NT2/D1 (cell line): ENCODE results near the gene SRGAP2B.
"Not testable (repeated sequence)": the region's sequence is repeated elsewhere in the genome, so short reads cannot be mapped to it uniquely, and the experiment has no call there.

ENCODE experiments used
- DNase-seq: peaks from one replicate; pipeline ENCODE4 v3.0.0-alpha.2; 2011; ENCODE audit warnings: low read depth, low spot score
- H3K27me3 ChIP-seq: 2 replicates; pipeline ENCODE4 v1.6.0; 2011; ENCODE audit warnings: mild to moderate bottlenecking; ENCODE audit not compliant: insufficient read length, insufficient read depth
- H3K36me3 ChIP-seq: 2 replicates; pipeline ENCODE4 v1.6.1; 2011; ENCODE audit warnings: mild to moderate bottlenecking, low read length, mixed read lengths; ENCODE audit not compliant: insufficient read depth, insufficient read length
- H3K4me1 ChIP-seq: 2 replicates; pipeline ENCODE4 v1.5.1; 2011; ENCODE audit not compliant: insufficient read depth, insufficient read length
- H3K4me3 ChIP-seq: 2 replicates; pipeline ENCODE4 v1.5.1; 2011; ENCODE audit warnings: low read depth; ENCODE audit not compliant: insufficient read length
- H3K9ac ChIP-seq: 2 replicates; pipeline ENCODE4 v1.6.0; 2011; ENCODE audit warnings: low read depth; ENCODE audit not compliant: insufficient read length
- H3K9me3 ChIP-seq: 2 replicates; pipeline ENCODE4 v1.5.1; 2011; ENCODE audit warnings: mild to moderate bottlenecking, low read length; ENCODE audit not compliant: insufficient read depth

Gene SRGAP2B

DNA sequence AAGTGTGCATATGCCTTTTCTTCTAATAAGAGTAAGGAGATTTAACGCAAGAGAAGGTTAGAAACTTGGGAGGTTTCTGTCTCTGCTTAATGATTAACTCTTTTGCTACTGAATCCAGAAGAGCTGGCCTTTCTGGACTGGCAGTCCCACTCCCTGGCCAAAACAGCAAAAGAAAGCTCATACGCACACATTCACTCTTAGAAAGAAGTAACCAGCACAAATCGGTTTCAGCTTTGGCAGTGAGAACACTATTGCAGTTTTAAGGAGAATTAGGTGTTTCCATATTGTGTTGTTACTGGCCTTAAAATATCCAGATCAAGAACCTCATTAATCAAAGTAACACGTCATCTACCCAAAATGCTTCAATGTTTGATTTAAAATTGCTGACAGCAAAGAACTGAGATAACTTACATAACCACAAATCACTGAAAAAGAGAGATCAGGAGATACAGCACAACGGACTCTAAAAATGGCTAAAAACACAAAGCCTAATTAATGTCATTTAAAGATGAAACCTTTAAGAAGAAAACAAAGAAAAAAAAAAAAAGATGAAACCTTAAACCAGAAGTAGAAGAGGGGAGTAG lies 16.2 kb downstream of the SRGAP2B start:
- H3K9me3 ChIP-seq, H3K27me3 ChIP-seq, DNase-seq, H3K4me1 ChIP-seq, H3K36me3 ChIP-seq, H3K9ac ChIP-seq, H3K4me3 ChIP-seq: not testable (repeated sequence)

DNA sequence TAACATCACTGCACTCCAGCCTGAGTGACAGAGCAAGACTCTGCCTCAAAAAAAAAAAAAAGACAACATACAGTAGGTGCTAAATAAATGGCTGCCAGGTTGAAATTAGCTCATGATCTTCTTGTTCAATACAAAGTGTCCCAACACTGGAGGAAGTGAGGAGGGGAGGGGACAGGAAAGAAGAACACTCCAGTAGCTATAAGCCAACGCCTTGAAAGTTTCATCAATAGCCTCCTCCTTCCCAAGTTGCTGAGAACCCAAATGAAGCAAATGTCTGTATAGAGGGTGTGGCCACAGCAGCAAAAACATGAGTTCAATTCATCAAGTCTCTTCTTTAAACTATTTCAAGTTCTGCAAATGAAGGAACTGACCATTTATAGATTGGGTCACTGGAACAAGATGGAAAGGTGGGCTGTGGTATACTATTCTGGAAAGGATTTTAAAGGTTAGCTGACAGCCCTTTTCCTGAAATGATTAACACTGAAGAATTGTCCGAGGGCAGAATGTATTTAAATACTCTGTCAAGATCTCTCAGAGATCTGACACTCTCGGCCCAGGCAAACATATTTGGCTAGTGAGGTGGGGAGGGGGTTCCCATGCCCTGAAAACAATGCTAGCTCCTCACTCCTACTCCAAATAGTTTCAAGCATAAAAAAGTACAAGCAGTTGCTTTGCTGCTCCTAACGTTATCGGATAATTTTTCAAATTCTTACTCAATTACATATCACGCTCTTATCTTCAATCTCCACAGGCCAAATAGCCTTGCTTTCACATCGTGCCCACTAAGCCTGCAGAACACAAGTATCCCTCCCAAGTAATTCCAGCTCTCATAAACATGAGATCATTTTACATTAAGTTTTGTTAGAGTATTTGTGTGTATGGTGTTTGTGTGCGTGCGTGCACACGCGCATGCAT lies 17.0 kb downstream of the SRGAP2B start:
- not testable (repeated sequence) for DNase-seq, H3K4me3 ChIP-seq, H3K9ac ChIP-seq, H3K36me3 ChIP-seq, H3K9me3 ChIP-seq, H3K27me3 ChIP-seq, H3K4me1 ChIP-seq

DNA sequence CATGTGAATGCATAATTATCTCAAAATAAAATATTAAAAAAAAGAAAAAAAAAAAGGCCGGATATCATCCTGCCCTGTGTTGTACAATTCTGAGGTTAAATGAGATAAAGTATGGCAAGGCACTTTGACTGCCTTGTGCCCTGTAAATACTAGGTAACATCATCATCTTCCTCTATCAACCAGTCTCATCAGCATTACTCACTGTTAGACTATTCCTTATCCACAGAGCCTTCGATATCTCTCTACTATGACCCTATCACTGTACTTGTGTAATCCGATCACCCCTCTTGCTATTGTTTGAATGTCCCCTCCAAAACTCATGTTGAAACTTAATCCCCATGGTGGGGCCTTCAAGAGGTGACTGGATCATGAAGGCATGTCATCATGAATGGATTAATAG lies 18.3 kb downstream of the SRGAP2B start:
- H3K27me3 ChIP-seq, H3K4me1 ChIP-seq, H3K9me3 ChIP-seq, DNase-seq, H3K9ac ChIP-seq, H3K4me3 ChIP-seq, H3K36me3 ChIP-seq: not testable (repeated sequence)

DNA sequence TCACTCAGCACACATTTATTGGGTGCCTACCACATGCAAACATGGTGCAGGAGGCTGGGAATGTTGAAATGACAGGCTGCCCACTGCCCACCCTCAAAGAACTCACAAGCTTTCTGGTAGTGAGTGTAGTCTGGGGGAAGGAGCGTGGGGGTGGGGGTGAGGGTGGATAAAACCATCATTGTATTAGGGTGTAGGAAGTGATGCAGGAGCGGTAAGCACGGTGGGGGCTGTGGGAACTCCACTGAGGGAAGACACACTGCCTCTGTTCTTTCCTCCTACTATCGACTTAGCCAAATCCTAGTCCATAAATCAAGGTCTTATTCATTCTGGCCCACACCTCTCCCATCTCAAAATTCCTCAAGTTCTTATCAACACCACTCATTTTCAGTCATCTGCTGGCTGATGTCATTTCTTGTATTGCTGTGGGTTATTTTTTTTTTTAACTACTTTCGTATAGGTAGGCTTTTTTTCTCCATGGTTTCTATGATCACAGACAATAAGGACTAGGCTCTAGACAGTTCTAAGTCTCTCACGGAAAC lies 21.0 kb downstream of the SRGAP2B start:
- DNase-seq, H3K27me3 ChIP-seq, H3K4me3 ChIP-seq, H3K36me3 ChIP-seq, H3K4me1 ChIP-seq, H3K9me3 ChIP-seq, H3K9ac ChIP-seq: not testable (repeated sequence)

DNA sequence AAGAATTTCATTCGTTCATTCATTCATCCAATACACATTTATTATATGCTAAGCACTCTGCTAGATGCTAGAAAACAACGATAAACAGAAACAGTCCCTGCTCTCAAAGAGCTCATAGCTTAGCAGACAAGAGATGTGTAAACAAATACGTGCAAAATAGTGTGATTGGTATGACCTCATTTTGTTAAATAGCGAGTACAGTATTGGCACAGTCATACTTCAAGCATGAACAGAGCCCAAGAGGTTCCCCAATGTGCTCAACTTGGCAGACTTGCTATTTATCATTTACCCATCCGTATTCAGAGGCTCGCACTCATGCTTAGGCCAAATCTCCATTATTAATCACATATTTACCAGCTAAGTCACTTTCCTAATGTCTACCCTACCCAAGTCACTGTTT lies 23.6 kb downstream of the SRGAP2B start:
- H3K9ac ChIP-seq, DNase-seq, H3K36me3 ChIP-seq, H3K27me3 ChIP-seq, H3K9me3 ChIP-seq, H3K4me1 ChIP-seq, H3K4me3 ChIP-seq: not testable (repeated sequence)

DNA sequence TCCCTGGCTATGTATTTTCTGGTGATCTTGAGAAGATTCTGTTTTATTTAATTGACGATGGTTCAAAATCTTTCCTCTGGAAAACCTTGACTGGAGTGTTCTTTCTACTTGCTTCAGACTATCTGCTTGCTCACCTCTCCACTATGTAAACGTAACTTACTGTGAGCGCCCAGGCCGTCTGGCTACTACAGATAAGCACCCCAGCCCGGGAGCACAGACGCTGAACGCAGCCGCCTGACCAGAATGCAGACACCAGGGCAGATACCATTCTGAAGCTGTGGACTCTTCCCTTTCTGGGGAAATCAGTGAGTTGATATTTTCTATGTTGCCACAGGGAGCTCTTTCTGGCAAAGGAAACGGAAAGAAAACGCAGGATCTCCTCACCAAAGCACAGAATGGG lies 28.6 kb downstream of the SRGAP2B start:
- H3K9me3 ChIP-seq, H3K9ac ChIP-seq, H3K27me3 ChIP-seq, H3K36me3 ChIP-seq, H3K4me3 ChIP-seq, H3K4me1 ChIP-seq, DNase-seq: not testable (repeated sequence)

DNA sequence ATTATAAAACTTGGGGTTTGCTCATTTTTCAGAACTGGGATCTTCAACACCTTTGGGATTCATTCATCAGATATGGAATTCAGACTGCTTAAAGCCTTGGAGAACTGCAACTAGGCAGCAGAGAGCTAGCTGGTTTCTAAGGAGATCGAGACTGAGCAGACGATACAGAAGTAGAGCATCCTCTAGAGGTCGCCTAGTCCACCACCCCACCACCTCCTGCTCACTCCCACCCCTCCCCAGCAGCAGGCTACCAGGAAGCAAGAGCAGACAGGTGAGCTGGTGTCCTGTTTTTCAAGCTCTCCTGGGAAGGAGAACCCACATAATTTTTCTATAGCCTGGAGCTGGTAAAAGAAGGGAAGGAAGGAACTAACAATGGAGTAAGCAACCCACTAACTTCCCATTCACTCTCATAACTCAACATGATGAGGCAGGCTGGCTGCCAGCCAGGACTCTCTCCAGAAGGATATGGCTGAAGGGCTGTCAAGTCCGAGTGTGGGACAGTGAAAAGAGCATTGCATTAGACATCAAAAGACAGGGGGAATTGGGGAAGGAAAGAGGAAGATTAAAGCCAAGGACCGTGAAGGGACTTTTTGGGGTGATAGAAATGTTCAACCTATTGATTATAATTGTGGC lies 29.8 kb downstream of the SRGAP2B start:
- H3K4me3 ChIP-seq, H3K36me3 ChIP-seq, H3K4me1 ChIP-seq, H3K27me3 ChIP-seq, H3K9me3 ChIP-seq, H3K9ac ChIP-seq, DNase-seq: not testable (repeated sequence)

DNA sequence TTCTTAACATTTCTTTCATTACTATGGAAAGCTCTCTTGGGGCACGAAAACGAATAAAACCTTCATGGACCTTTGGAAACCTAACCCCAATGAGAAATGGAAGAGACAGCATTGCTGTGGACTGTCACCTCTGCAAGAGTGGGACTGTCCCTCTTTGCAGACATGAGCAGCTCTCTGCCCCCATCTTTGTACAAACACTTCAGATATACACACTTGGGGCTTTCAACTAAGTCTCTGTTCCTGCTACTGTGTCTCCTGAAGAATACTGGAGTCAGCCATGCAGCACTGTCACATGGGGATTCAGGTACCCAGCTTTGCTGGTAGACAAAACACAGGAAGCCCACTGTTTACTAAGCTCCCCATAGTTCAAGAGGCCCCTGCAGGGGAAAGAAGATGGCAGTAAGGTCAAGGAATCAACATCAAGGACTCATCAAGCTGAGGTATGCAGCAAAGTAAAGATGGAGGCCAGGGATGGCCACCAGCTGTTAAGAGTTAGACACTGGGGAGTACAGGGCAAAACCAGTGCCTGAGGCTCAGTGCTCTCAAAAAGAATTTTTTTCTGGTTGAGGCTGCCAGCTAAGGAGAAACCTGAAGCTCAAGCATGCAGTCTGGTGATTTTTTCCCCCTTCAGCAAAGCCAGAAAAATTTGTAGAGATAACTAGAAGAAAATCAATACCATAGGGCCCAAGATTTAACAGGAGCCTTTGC lies 31.0 kb downstream of the SRGAP2B start:
- not testable (repeated sequence) for DNase-seq, H3K36me3 ChIP-seq, H3K9ac ChIP-seq

DNA sequence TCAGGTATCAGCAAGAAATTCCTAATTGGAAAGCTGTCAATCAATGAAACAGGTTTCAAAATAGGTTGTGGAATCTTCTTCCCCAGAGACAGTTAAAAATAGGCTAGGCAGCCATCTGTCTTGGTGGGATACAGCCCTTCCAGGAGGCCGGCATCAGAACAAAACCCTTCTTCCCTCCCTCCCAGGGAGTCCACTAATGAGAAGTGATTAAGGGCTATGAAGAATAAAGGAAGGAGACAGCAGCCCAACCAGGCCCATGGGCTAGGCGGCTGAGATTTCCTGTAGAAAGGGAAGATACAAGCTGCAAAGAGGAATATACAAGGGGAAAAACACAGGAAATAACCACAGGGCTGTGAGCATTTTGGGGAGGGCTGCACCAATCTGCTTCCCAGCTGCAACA lies 31.8 kb downstream of the SRGAP2B start:
- not testable (repeated sequence) for H3K27me3 ChIP-seq, H3K9ac ChIP-seq, H3K9me3 ChIP-seq, H3K36me3 ChIP-seq, H3K4me3 ChIP-seq, H3K4me1 ChIP-seq, DNase-seq

More for the DNA sequence above, 31.0 kb downstream of the SRGAP2B start:
- not testable (repeated sequence) for H3K9me3 ChIP-seq, H3K4me3 ChIP-seq, H3K4me1 ChIP-seq, H3K27me3 ChIP-seq

DNA sequence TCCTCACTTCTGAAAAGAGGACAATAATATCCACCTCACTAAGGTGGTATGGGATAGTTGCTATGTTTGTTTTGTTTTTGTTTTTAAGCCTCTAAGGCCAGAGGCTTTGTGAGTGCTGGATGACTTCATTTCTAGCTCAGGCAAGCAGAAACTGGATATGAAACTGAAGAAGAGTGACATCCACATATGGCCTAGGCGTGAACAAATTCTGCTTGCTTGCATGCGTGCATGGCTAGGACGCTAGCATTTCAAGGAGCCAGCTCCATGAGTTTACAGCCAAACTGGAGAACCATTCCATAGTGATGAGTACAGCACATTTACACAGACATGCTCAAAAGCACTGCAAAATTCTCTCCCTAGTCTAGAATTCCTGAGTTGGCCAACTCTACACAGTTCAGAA lies 36.9 kb downstream of the SRGAP2B start:
- not testable (repeated sequence) for DNase-seq, H3K4me3 ChIP-seq, H3K27me3 ChIP-seq, H3K9me3 ChIP-seq, H3K9ac ChIP-seq, H3K4me1 ChIP-seq, H3K36me3 ChIP-seq

DNA sequence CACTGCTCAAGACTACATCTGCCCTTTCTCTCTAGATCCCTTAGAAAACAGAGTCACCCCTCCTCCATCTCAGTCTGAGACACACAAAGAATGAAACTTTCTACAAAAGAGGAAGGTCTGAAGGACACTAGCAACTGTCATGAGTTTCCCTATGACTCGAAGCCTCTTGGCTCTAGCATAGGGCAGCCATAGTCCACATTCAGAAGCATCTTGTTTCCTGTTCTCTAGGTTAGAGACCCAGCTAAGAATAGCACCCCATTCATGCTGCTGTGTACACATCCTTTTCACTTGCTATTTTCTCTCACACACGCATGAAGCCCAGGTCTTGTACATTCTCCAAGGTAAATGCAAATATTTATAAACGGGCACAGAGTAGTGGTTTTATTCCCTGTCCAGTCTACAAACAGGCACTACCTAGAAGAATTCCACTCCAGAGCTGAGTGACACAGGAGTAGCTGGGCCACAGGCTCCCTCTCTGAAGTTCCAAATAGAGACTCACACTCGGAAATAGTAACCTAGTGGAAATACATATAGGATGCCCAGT lies 39.8 kb downstream of the SRGAP2B start:
- not testable (repeated sequence) for H3K9me3 ChIP-seq, H3K4me1 ChIP-seq

More for the DNA sequence above, 39.8 kb downstream of the SRGAP2B start:
- DNase-seq, H3K4me3 ChIP-seq, H3K9ac ChIP-seq, H3K27me3 ChIP-seq, H3K36me3 ChIP-seq: not testable (repeated sequence)
